Activated naive CD4-positive, alpha-beta T cell treated with anti-CD3 and anti-CD28 coated beads for 36 hours (primary cell): ENCODE results near the gene ARPP21. TPM values are rescaled to one million over a fixed set of nuclear protein-coding genes. Genes with fewer than 3 reads are reported as not detected.
A peak's percentile ranks its signal among the peaks of the same experiment; 100 is the strongest.
"Not testable (repeated sequence)": the region's sequence is repeated elsewhere in the genome, so short reads cannot be mapped to it uniquely, and the experiment has no call there.

ENCODE experiments used
- CTCF ChIA-PET: fragments of 350-600 bp; sonication (Branson Sonifier 250); formaldehyde crosslinking; loops from one replicate; lab custom pipeline; 2021; ENCODE audit warnings: antibody characterized with exemption; lab: Charles Lee
- DNase-seq: peaks from one replicate; pipeline ENCODE4 v3.0.0-alpha.2; 2020
- H3K27ac Mint-ChIP-seq: one replicate; pipeline ENCODE4 v1.8.0; 2021; ENCODE audit warnings: mild to moderate bottlenecking, mixed read lengths
- H3K27me3 Mint-ChIP-seq: one replicate; pipeline ENCODE4 v1.8.0; 2021; ENCODE audit warnings: low read depth, mixed read lengths
- H3K36me3 Mint-ChIP-seq: one replicate; pipeline ENCODE4 v1.8.0; 2021; ENCODE audit warnings: low read depth, mixed read lengths
- H3K4me1 Mint-ChIP-seq: one replicate; pipeline ENCODE4 v1.8.0; 2021; ENCODE audit warnings: low read depth, mixed read lengths
- H3K4me3 Mint-ChIP-seq: one replicate; pipeline ENCODE4 v1.8.0; 2021; ENCODE audit warnings: mild to moderate bottlenecking, moderate library complexity, mixed read lengths
- H3K9me3 Mint-ChIP-seq: one replicate; pipeline ENCODE4 v1.8.0; 2021; ENCODE audit warnings: mixed read lengths
- intact Hi-C: fragments of 100-400 bp; cut with micrococcal nuclease; formaldehyde crosslinking; loops from one replicate; pipeline ENCODE4 v1.15.1; 2023
- total RNA-seq, 2 experiments: library from RNA; stranded (reverse); gene quantifications; one replicate each; pipeline ENCODE4 v1.2.3, GENCODE V29; 2021

ARPP21 gene
- total RNA-seq: not detected

- intact Hi-C loops: no loop called here
- Mint-ChIP-seq H3K4me3 (peak within 1 kb of the TSS; percentile 63), H3K36me3 (peaks cover 2% of the 10 kb centered on the region), H3K9me3 (no peaks in the 10 kb centered on the region), H3K27ac (no peak within 1 kb of the TSS), H3K27me3 (peaks cover 39% of the 10 kb centered on the region), H3K4me1 (peaks cover 14% of the 10 kb centered on the region)
- CTCF ChIA-PET: no interaction called here
- DNase-seq: peak; percentile 5
These were observed at the start of gene ARPP21 for GRCh38 chr3:35639254-35640186. Gene ARPP21 (plus strand): TSS chr3:35639525. CDS start chr3:35681752, 42,227 bp downstream.

GRCh38 chr3:35592589-35593295 lies 46.6 kb upstream of the ARPP21 start:
- no peaks in the 10 kb centered on the region for H3K27me3 Mint-ChIP-seq
- no peaks in the 10 kb centered on the region for H3K4me1 Mint-ChIP-seq
- CTCF ChIA-PET: no interaction called here

GRCh38 chr3:35594739-35595138 lies 44.6 kb upstream of the ARPP21 start:
- DNase-seq: no peak
- H3K4me3 Mint-ChIP-seq: no peak overlapping the region
- H3K27me3 Mint-ChIP-seq: no peaks in the 10 kb centered on the region
- H3K4me1 Mint-ChIP-seq: no peaks in the 10 kb centered on the region
- peaks cover 1% of the 10 kb centered on the region for H3K9me3 Mint-ChIP-seq
- intact Hi-C loops: no loop called here
- CTCF ChIA-PET: no interaction called here
- H3K36me3 Mint-ChIP-seq: no peaks in the 10 kb centered on the region
- no peak overlapping the region for H3K27ac Mint-ChIP-seq

More at GRCh38 chr3:35592589-35593295, 46.6 kb upstream of the ARPP21 start:
- Mint-ChIP-seq H3K36me3 (no peaks in the 10 kb centered on the region), H3K27ac (no peak overlapping the region), H3K4me3 (no peak overlapping the region), H3K9me3 (peaks cover 6% of the 10 kb centered on the region)
- intact Hi-C loops: no loop called here
- no peak for DNase-seq

- DNase-seq: no peak
- Mint-ChIP-seq H3K27me3 (no peaks in the 10 kb centered on the region), H3K4me1 (no peaks in the 10 kb centered on the region), H3K9me3 (peaks cover 1% of the 10 kb centered on the region), H3K36me3 (no peaks in the 10 kb centered on the region), H3K4me3 (no peak overlapping the region), H3K27ac (no peak overlapping the region)
- CTCF ChIA-PET: no interaction called here
- intact Hi-C loops: no loop called here
These were observed 42.9 kb upstream of the ARPP21 start for GRCh38 chr3:35596335-35596995.

- CTCF ChIA-PET: no interaction called here
- Mint-ChIP-seq H3K9me3 (peaks cover 1% of the 10 kb centered on the region), H3K27ac (no peak overlapping the region), H3K4me3 (no peak overlapping the region), H3K36me3 (no peaks in the 10 kb centered on the region), H3K27me3 (no peaks in the 10 kb centered on the region), H3K4me1 (no peaks in the 10 kb centered on the region)
- intact Hi-C loops: no loop called here
- no peak for DNase-seq
These were observed 41.8 kb upstream of the ARPP21 start for GRCh38 chr3:35597490-35597889.

- H3K27ac Mint-ChIP-seq: no peak overlapping the region
These were observed 40.5 kb upstream of the ARPP21 start for GRCh38 chr3:35598804-35599203.

GRCh38 chr3:35601959-35602358 lies 37.4 kb upstream of the ARPP21 start:
- no peak overlapping the region for H3K4me3 Mint-ChIP-seq

More at GRCh38 chr3:35598804-35599203, 40.5 kb upstream of the ARPP21 start:
- Mint-ChIP-seq H3K4me3 (no peak overlapping the region), H3K9me3 (peaks cover 1% of the 10 kb centered on the region), H3K4me1 (no peaks in the 10 kb centered on the region), H3K36me3 (no peaks in the 10 kb centered on the region), H3K27me3 (no peaks in the 10 kb centered on the region)
- CTCF ChIA-PET: interaction anchor here (0.6 kb wide), 1 partner anchor 864 kb away, joined by 3 read pairs; no protein-coding TSS in a partner anchor
- DNase-seq: no peak
- intact Hi-C loops: no loop called here

GRCh38 chr3:35602395-35602936 lies 36.9 kb upstream of the ARPP21 start:
- DNase-seq: no peak
- Mint-ChIP-seq H3K9me3 (peaks cover 3% of the 10 kb centered on the region), H3K4me1 (no peaks in the 10 kb centered on the region), H3K4me3 (no peak overlapping the region), H3K27ac (no peak overlapping the region), H3K27me3 (no peaks in the 10 kb centered on the region), H3K36me3 (no peaks in the 10 kb centered on the region)
- intact Hi-C loops: no loop called here
- CTCF ChIA-PET: no interaction called here

More at GRCh38 chr3:35601959-35602358, 37.4 kb upstream of the ARPP21 start:
- CTCF ChIA-PET: no interaction called here
- intact Hi-C loops: no loop called here
- H3K9me3 Mint-ChIP-seq: peaks cover 3% of the 10 kb centered on the region
- no peaks in the 10 kb centered on the region for H3K4me1 Mint-ChIP-seq
- no peak for DNase-seq
- H3K27me3 Mint-ChIP-seq: no peaks in the 10 kb centered on the region
- H3K27ac Mint-ChIP-seq: no peak overlapping the region
- H3K36me3 Mint-ChIP-seq: no peaks in the 10 kb centered on the region

GRCh38 chr3:35616346-35616745 lies 23.0 kb upstream of the ARPP21 start:
- Mint-ChIP-seq H3K9me3 (peaks cover 3% of the 10 kb centered on the region), H3K27me3 (no peaks in the 10 kb centered on the region), H3K4me1 (no peaks in the 10 kb centered on the region), H3K27ac (no peak overlapping the region), H3K4me3 (no peak overlapping the region), H3K36me3 (no peaks in the 10 kb centered on the region)
- intact Hi-C loops: no loop called here
- no peak for DNase-seq
- CTCF ChIA-PET: no interaction called here

- Mint-ChIP-seq H3K9me3 (peaks cover 3% of the 10 kb centered on the region), H3K27ac (no peak overlapping the region), H3K4me3 (no peak overlapping the region), H3K27me3 (no peaks in the 10 kb centered on the region), H3K36me3 (no peaks in the 10 kb centered on the region), H3K4me1 (no peaks in the 10 kb centered on the region)
- no peak for DNase-seq
- CTCF ChIA-PET: no interaction called here
- intact Hi-C loops: no loop called here
These were observed 22.0 kb upstream of the ARPP21 start for GRCh38 chr3:35617370-35617769.

- H3K36me3 Mint-ChIP-seq, H3K4me3 Mint-ChIP-seq, H3K27me3 Mint-ChIP-seq, H3K9me3 Mint-ChIP-seq, intact Hi-C loops, H3K4me1 Mint-ChIP-seq, DNase-seq, H3K27ac Mint-ChIP-seq, CTCF ChIA-PET: not testable (repeated sequence)
These were observed 19.1 kb upstream of the ARPP21 start for GRCh38 chr3:35620238-35620637.

- CTCF ChIA-PET: no interaction called here
- Mint-ChIP-seq H3K9me3 (no peaks in the 10 kb centered on the region), H3K36me3 (no peaks in the 10 kb centered on the region), H3K4me1 (no peaks in the 10 kb centered on the region), H3K27me3 (no peaks in the 10 kb centered on the region), H3K4me3 (no peak overlapping the region), H3K27ac (no peak overlapping the region)
- intact Hi-C loops: no loop called here
- DNase-seq: no peak
These were observed 14.6 kb upstream of the ARPP21 start for GRCh38 chr3:35624698-35625097.
